Measurements from ENCODE around the gene SUN5.
"Not testable (repeated sequence)": the region's sequence is repeated elsewhere in the genome, so short reads cannot be mapped to it uniquely, and the experiment has no call there.

SUN5 gene, protein sequence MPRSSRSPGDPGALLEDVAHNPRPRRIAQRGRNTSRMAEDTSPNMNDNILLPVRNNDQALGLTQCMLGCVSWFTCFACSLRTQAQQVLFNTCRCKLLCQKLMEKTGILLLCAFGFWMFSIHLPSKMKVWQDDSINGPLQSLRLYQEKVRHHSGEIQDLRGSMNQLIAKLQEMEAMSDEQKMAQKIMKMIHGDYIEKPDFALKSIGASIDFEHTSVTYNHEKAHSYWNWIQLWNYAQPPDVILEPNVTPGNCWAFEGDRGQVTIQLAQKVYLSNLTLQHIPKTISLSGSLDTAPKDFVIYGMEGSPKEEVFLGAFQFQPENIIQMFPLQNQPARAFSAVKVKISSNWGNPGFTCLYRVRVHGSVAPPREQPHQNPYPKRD

DNA sequence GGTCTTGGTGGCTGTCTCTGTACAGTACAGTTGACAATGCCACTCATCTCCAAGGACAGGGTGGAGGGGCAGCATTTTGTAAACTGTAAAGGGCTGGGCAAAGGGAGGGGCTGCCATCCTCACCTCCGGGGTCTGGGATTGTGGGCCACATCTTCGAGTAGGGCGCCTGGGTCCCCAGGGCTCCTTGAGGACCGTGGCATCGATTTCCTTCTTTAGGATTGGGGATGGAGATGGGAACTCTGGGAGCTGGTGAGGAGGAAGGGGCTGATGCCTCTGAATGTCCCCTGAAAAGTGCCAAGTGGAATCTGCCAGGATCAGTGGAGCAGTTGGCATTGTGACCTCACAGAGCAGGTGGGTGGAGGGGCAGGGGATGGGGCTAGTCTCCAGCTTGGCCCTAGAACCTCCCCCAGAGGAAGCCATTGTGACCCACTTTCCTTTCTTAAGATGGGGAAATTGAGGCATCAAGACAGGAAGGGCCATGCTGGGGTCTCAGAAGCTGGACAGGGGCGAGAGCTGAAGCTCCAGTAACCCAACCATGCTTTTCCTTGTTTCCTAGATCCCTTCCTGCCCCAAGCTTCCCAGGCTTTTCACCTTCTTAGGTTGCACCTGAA lies at the start of gene SUN5:
SUN5 (minus strand) TSS at position 293 of the 611 bp plus-strand sequence; CDS start at position 200, 93 bp downstream.
- Mint-ChIP-seq H3K27ac (peak within 1 kb of the TSS; percentile 15), H3K36me3 (no peaks in the 10 kb centered on the region), H3K4me1 (peaks cover 34% of the 10 kb centered on the region), H3K27me3 (no peaks in the 10 kb centered on the region), H3K4me3 (no peak within 1 kb of the TSS), H3K9me3 (peaks cover 6% of the 10 kb centered on the region)

DNA sequence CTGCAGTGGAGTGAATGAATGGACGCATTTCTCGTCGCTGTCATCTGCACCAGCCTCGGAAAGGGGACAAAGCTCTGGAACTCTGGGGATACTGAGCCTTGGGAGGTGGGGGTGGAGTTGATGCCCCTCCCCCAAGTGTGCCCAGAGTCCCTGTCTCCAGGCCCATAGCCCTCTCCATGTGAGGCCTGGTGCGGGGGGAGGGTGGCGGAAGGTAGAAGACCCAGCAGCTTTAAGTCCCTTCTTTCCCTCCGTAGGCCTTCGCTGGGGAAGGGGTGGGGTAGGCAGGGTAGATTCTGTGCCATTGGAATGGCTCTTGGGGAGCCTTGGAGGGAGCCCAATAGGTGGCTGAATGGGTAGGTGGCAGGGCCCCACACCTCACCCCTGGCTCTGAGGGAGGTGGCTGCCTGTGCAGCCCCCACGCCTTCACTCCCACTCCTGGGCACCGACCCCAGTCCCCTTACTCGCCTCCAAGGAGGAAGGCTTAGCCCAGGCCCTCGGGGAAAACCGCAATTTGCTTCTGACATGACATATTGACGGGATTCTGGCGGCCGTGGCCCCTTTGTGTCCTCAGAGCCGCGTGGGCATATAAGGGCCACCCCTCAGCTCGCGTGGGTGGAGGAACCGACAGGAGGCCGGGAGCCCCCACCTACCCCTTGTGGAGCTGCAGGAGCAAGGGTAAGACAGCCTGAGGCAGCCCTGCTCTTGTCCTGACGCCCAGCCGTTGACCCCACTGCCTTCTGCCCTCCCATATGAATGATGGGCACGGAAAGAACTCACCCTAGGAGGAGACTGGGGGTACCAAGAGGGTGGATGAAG lies 49.3 kb upstream of the SUN5 start, which contains the start of gene BPIFB3:
BPIFB3 (plus strand) TSS at position 613 of the 816 bp plus-strand sequence. CDS start 1,533 bp downstream, outside the sequence.
- H3K4me3 Mint-ChIP-seq: no peak within 1 kb of the TSS
- no peaks in the 10 kb centered on the region for H3K27me3 Mint-ChIP-seq
- H3K4me1 Mint-ChIP-seq: no peaks in the 10 kb centered on the region
- H3K36me3 Mint-ChIP-seq: no peaks in the 10 kb centered on the region
- no peaks in the 10 kb centered on the region for H3K9me3 Mint-ChIP-seq
- H3K27ac Mint-ChIP-seq: no peak within 1 kb of the TSS

DNA sequence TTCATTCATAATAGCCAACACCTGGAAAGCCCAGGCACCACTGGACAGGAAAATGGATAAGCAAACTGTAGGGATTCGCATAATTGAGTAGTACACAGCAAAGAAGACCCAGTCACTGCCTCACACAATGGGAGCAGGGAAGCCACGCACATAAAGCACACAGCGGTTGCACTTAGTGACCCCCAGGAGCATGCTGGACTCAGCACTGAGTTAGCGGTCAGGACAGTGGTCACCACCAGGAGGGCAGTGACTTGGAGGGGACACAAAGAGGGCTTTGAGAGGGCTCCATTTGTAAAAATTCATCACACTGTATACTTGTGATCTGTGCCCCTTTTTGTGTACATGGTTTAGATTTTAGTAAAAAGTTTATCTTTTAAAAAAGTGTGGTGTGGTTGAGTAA lies 47.1 kb upstream of the SUN5 start:
- H3K4me1 Mint-ChIP-seq: no peaks in the 10 kb centered on the region
- no peaks in the 10 kb centered on the region for H3K36me3 Mint-ChIP-seq
- H3K27me3 Mint-ChIP-seq: no peaks in the 10 kb centered on the region
- no peaks in the 10 kb centered on the region for H3K9me3 Mint-ChIP-seq
- H3K27ac Mint-ChIP-seq: no peak overlapping the region
- no peak overlapping the region for H3K4me3 Mint-ChIP-seq

DNA sequence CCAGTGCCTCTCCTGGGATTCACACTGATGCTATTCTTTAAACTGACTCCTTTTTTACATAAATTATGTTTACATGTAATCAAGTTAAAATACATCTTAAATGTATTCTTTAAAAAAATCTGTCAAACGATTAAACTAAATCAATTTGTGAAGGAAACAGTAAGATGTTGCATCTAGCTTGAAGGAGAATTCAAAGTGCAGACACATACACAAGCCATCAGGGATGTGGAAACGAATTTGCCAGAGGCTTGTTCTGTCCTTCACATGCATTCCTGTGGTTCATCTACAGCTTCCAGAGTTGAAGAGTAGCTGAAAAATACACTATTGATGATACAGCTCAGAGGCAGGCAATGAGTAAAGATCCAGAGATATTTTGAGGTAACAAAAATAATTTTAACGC lies 42.2 kb upstream of the SUN5 start:
- H3K27me3 Mint-ChIP-seq: no peaks in the 10 kb centered on the region
- no peak overlapping the region for H3K27ac Mint-ChIP-seq
- peaks cover 3% of the 10 kb centered on the region for H3K36me3 Mint-ChIP-seq
- H3K4me3 Mint-ChIP-seq: no peak overlapping the region
- no peaks in the 10 kb centered on the region for H3K4me1 Mint-ChIP-seq
- no peaks in the 10 kb centered on the region for H3K9me3 Mint-ChIP-seq

DNA sequence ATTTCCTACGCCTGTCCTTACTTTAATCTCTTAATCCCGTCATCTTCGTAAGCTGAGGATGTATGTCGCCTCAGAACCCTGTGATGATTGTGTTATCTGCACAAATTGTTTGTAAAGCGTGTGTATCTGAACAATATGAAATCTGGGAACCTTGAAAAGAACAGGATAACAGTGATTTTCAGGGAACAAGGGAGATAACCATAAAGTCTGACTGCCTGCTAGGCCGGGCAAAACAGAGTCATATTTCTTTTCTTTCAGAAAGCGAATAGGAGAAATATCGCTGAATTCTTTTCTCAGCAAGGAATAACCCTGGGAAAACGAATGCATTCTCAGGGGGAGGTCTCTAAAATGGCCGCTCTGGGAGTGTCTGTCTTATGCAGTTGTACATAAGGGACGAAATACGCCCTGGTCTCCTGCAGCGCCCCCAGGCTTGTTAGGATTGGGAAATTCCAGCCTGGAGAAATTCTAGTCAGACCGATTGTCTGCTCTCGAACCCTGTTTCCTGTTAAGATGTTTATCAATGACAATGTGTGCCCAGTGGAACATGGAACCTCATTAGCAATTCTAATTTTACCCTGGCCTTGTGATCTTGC lies 41.0 kb upstream of the SUN5 start:
- H3K9me3 Mint-ChIP-seq, H3K4me1 Mint-ChIP-seq, H3K27ac Mint-ChIP-seq, H3K4me3 Mint-ChIP-seq, H3K27me3 Mint-ChIP-seq, H3K36me3 Mint-ChIP-seq: not testable (repeated sequence)

DNA sequence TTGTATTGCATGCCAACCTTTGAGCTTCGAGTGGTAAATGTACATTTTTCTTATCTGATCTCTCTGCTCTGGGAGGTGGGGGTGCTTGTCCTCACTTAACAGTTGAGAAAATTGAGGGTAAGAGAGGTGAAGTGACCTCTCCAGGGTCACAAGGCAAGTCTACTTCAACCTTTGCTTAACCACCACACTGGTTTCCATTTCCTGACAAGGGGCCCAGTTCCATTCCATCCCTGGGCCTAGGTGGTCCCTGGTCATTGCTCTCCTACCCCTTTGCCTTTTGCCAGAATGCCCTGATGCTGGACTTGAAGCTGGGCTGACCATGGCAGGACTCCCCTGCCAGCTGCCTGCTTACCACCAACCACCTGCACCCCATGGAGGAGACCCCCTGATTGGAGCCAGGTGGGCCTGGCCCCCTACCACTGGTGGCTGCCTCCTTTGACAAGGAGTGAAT lies 39.5 kb upstream of the SUN5 start:
- Mint-ChIP-seq H3K27me3 (no peaks in the 10 kb centered on the region), H3K36me3 (peaks cover 3% of the 10 kb centered on the region), H3K9me3 (no peaks in the 10 kb centered on the region), H3K27ac (no peak overlapping the region), H3K4me1 (no peaks in the 10 kb centered on the region), H3K4me3 (no peak overlapping the region)

DNA sequence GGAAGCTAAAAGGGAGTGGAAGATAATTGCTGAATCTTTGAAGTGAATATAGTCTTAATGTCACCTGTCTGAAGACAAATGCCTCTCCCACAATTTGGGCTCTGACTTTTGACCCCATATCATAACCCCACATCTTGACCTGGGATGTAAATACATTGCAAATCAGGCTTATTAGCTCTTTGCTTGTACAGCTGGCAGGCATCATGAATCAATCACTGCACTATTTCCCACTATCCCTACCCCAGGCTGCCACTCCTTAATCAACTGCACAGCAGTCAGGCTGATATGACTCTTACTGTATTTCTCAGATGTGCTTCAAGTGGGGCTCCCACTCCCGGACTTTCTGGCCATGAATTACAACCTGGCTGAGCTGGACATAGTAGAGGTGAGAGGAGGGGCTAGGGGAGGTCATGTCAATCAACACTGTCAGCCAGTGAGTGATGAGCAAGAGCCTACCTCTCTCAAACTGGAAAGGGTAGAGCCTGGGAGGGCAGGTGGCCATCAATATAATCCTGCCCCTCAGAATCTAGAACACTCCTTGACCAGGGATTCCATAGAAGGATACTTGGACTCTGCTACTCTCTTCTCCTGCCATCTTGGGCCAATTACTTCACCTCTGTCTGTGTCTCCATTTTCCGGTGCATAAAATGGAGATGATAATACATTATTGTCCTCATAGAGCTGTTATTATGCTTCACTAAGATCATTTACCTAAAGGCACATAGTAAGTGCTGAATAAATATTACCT lies 38.9 kb upstream of the SUN5 start:
- no peak overlapping the region for H3K27ac Mint-ChIP-seq
- H3K4me3 Mint-ChIP-seq: no peak overlapping the region
- peaks cover 3% of the 10 kb centered on the region for H3K36me3 Mint-ChIP-seq
- no peaks in the 10 kb centered on the region for H3K27me3 Mint-ChIP-seq
- no peaks in the 10 kb centered on the region for H3K9me3 Mint-ChIP-seq
- H3K4me1 Mint-ChIP-seq: no peaks in the 10 kb centered on the region

DNA sequence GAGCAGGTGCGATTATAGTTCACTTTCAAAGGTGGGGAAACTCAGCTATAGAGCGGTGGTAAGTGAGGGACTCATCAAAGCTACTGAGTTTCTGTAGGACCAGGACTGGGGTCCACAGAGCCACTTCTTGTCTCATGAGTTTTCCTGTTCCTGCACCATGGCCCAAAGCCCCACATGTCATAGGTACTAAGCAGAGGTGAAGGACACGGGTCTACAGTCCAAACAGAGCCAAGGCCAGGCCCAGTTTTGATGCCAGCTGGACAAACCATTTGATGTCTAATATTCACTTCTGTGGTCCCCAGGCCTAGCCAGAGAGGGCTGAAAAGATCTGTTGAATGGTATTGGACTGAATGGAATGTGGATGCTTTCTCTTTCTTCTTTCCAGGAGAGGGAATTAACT lies 38.2 kb upstream of the SUN5 start:
- Mint-ChIP-seq H3K9me3 (no peaks in the 10 kb centered on the region), H3K4me1 (no peaks in the 10 kb centered on the region), H3K4me3 (no peak overlapping the region), H3K36me3 (peaks cover 3% of the 10 kb centered on the region), H3K27ac (no peak overlapping the region), H3K27me3 (no peaks in the 10 kb centered on the region)

DNA sequence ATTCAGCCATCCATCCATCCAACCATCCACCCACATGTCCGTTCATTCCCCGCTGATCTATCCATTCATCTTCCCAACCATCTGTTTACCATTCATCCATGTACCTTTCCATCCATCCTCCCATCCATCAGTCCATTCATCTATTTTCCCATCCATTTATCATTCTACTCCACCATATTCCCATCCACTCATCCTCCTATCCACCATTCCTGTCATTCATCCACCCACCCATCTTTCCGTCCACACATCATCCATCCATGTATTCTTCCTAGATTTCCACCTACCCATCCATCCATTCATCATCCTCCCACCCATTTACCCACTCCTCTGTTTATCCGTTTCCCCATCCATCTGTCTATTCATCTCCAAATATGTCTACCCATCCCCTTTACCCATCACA lies 34.0 kb upstream of the SUN5 start:
- no peaks in the 10 kb centered on the region for H3K36me3 Mint-ChIP-seq
- no peak overlapping the region for H3K4me3 Mint-ChIP-seq
- no peaks in the 10 kb centered on the region for H3K4me1 Mint-ChIP-seq
- H3K27ac Mint-ChIP-seq: no peak overlapping the region
- no peaks in the 10 kb centered on the region for H3K27me3 Mint-ChIP-seq
- H3K9me3 Mint-ChIP-seq: no peaks in the 10 kb centered on the region

DNA sequence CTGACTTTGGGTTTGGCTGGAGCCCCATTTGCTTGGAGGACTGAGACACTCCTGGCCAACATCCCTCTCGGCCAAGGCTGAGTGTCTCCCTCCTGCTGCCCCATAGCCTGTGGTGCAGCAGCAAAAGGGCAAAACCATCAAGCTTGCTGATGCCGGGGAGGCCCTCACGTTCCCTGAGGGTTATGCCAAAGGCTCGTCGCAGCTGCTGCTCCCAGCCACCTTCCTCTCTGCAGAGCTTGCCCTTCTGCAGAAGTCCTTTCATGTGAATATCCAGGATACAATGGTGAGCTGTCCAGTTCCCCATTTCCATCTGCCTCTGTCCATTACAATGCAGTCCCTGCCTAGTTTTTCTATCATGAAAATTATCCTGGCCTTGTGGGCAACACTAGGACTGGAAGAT lies 33.2 kb upstream of the SUN5 start:
- H3K27me3 Mint-ChIP-seq: no peaks in the 10 kb centered on the region
- H3K4me1 Mint-ChIP-seq: no peaks in the 10 kb centered on the region
- no peaks in the 10 kb centered on the region for H3K36me3 Mint-ChIP-seq
- H3K4me3 Mint-ChIP-seq: no peak overlapping the region
- H3K9me3 Mint-ChIP-seq: no peaks in the 10 kb centered on the region
- no peak overlapping the region for H3K27ac Mint-ChIP-seq

DNA sequence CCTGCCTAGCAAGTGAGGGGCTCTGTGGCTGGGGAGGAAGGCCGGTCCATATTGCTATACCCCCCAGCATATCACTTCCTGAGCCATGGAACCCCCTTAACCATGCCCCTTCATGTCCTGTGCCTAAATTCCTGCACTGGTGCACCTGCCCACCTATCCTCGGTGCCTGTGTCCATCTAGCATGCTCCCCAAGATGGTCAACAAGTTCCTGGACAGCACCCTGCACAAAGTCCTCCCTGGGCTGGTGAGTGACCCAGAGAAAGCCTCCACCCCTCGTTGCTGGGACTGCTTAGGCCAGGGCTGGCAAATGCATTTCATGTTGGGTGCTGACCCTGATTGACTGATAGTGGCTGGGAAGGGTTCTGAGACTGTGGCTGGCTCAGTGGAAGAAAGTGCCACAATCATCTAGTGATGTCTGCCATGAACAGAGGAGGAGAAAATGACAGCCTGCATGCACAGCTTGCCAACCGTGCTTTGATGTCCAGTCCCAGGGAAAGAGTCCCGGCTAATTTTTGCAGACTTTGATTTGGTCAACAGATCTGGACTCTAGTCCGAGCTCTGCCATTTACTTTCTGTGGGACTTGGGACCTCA lies 30.8 kb upstream of the SUN5 start:
- Mint-ChIP-seq H3K4me1 (no peaks in the 10 kb centered on the region), H3K36me3 (no peaks in the 10 kb centered on the region), H3K4me3 (no peak overlapping the region), H3K9me3 (no peaks in the 10 kb centered on the region), H3K27ac (no peak overlapping the region), H3K27me3 (no peaks in the 10 kb centered on the region)

DNA sequence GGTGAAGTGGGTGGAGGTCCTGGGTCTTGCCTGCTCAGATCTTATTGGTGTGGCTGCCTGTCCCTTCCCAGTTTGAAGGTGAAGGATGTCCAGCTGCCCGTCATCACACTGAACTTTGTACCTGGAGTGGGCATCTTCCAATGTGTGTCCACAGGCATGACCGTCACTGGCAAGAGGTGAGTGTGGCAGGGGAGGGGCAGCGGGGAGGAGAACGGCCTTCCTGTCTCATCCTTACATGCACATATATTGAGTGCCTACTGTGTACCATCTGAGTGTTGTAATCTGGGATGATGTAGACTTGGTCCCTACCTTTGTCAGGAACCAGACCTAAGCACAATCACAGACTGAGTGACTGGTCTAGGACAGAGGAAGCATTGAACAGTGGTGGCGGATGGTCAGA lies 29.9 kb upstream of the SUN5 start:
- no peaks in the 10 kb centered on the region for H3K4me1 Mint-ChIP-seq
- no peaks in the 10 kb centered on the region for H3K9me3 Mint-ChIP-seq
- no peak overlapping the region for H3K4me3 Mint-ChIP-seq
- no peak overlapping the region for H3K27ac Mint-ChIP-seq
- H3K27me3 Mint-ChIP-seq: no peaks in the 10 kb centered on the region
- H3K36me3 Mint-ChIP-seq: no peaks in the 10 kb centered on the region

DNA sequence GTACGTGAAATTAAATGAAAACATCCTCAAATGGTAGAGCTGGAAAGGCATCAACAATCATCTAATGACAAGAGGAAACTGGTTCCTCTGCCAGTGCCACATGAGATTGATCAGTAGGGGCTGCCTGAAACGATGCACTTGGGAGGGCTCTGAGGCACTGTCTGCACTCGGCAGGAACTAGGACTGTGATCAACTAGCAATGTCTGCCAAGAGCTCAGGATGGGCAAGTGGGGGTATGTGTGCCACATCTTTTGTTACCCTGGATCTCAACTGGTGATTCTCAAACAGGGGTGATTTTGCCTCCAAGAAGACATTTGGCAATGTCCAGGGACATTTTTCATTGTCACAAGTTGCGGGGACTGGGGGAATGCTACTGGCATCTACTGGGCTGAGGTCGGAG lies 29.1 kb upstream of the SUN5 start:
- Mint-ChIP-seq H3K27ac (no peak overlapping the region), H3K9me3 (no peaks in the 10 kb centered on the region), H3K27me3 (no peaks in the 10 kb centered on the region), H3K36me3 (no peaks in the 10 kb centered on the region), H3K4me1 (no peaks in the 10 kb centered on the region), H3K4me3 (no peak overlapping the region)

DNA sequence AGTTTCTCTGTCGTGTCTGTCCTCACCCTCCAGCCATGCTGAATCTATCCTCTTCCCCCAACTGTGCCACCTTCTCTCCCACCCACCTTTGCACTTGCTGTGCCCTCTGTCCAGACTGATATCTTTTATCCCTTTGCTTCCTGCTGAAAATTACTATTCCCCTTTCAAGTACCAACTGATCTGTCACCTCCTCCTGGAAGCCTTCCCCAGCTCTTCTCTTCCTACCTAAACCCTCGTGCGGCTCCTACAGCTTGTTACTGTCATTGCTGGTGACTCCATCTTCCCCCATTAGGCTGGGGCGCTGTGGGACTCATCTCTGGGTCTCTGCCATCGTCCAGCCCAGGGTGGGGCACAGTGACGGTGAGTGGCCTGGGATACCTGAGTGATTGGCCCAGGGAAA lies 28.3 kb upstream of the SUN5 start:
- H3K4me1 Mint-ChIP-seq: no peaks in the 10 kb centered on the region
- H3K4me3 Mint-ChIP-seq: no peak overlapping the region
- H3K27ac Mint-ChIP-seq: no peak overlapping the region
- no peaks in the 10 kb centered on the region for H3K36me3 Mint-ChIP-seq
- no peaks in the 10 kb centered on the region for H3K9me3 Mint-ChIP-seq
- no peaks in the 10 kb centered on the region for H3K27me3 Mint-ChIP-seq

DNA sequence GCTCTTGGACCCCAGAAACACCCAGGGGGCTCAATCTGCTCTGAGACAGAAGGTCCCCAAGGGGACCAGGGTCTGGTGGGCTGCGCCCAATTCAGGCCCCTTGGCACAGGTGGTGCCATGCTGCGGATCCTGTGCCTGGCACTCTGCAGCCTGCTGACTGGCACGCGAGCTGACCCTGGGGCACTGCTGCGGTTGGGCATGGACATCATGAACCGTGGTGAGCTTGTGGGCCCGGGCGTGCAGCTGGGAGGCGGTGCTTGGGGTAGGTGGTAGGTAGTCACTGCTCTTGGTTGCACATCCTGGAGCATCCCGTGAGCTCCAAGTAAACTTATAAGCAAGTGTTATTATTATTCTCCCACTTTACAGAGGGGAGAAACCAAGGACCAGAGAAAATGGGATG lies 27.3 kb upstream of the SUN5 start, which contains the start of gene BPIFB6:
BPIFB6 (plus strand) TSS at position 118 of the 400 bp plus-strand sequence; CDS start at position 118, 0 bp downstream.
- no peak within 1 kb of the TSS for H3K27ac Mint-ChIP-seq
- H3K36me3 Mint-ChIP-seq: no peaks in the 10 kb centered on the region
- no peaks in the 10 kb centered on the region for H3K4me1 Mint-ChIP-seq
- no peak within 1 kb of the TSS for H3K4me3 Mint-ChIP-seq
- no peaks in the 10 kb centered on the region for H3K9me3 Mint-ChIP-seq
- H3K27me3 Mint-ChIP-seq: no peaks in the 10 kb centered on the region
